NT2/D1 (cell line): ENCODE measurements around the gene OPCML.

Source experiments
- DNase-seq: peaks from one replicate; pipeline ENCODE4 v3.0.0-alpha.2; 2011; ENCODE audit warnings: low read depth, low spot score
- H3K27me3 ChIP-seq: 2 replicates; pipeline ENCODE4 v1.6.0; 2011; ENCODE audit warnings: mild to moderate bottlenecking; ENCODE audit not compliant: insufficient read length, insufficient read depth
- H3K36me3 ChIP-seq: 2 replicates; pipeline ENCODE4 v1.6.1; 2011; ENCODE audit warnings: mild to moderate bottlenecking, low read length, mixed read lengths; ENCODE audit not compliant: insufficient read depth, insufficient read length
- H3K4me1 ChIP-seq: 2 replicates; pipeline ENCODE4 v1.5.1; 2011; ENCODE audit not compliant: insufficient read depth, insufficient read length
- H3K4me3 ChIP-seq: 2 replicates; pipeline ENCODE4 v1.5.1; 2011; ENCODE audit warnings: low read depth; ENCODE audit not compliant: insufficient read length
- H3K9ac ChIP-seq: 2 replicates; pipeline ENCODE4 v1.6.0; 2011; ENCODE audit warnings: low read depth; ENCODE audit not compliant: insufficient read length
- H3K9me3 ChIP-seq: 2 replicates; pipeline ENCODE4 v1.5.1; 2011; ENCODE audit warnings: mild to moderate bottlenecking, low read length; ENCODE audit not compliant: insufficient read depth
- SUZ12 ChIP-seq: IDR thresholded peaks from 2 replicates; pipeline ENCODE4 v1.6.1; 2011; ENCODE audit not compliant: insufficient read length, insufficient read depth; ENCODE audit errors: extremely low read depth
- YY1 ChIP-seq: IDR thresholded peaks from 2 replicates; pipeline ENCODE4 v1.6.1; 2011; ENCODE audit not compliant: insufficient read length, insufficient read depth
- ZNF274 ChIP-seq: IDR thresholded peaks from 2 replicates; pipeline ENCODE4 v1.6.1; 2011; ENCODE audit warnings: mild to moderate bottlenecking, low read depth, low read length

Gene OPCML

DNA sequence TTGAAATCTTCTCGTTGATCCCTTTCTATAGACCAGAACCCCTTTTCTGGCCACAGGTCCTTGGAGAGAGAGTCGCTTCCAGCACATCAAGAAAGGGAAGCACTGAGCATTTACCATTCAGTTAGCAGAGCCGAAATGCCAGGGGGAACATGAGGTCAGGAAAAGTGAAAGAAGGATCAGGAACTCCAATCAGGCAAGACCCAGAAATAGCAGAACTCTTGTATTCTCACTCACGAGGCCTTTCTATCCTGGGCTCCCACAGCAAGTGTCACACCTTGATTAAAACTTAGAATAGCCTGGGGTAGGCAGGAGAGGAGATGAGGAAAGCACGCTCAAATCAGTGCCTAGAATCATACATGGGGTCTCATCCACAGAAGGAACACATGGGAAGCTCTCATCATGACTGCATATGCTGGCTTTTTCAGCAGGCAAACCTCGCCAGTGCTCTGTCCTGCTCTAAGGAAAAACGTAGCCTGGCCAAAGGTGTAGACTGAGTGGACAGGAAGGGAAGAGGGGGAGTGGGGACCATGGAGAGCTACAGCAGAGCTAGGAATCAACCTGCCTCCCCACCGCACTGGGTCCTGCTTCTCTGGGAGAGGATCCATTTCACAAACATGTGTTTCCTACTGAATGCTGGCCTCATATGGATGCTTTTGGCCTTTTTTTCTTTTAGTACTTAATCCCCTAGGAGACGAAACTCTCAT is 40.5 kb downstream of the OPCML start:
- TF ChIP-seq ZNF274 (no peak), YY1 (no peak), SUZ12 (no peak)

DNA sequence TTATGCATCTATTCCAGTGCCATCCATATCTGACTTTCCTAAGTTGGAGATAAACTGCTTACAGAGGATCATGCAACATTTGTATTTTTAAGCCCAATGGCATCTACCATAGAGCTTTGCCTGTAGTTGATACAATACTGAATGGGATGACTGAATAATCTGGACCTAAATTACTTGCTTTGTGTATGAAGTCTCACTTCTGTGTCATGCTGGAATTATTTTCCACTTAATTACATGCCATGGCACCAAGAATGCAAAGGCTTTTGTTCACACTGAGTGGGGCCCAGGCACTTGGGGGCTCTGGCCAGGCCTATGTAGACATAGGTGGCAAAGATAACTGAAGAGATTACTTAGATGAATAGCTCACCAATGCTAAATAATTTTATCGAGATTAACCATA is 51.6 kb downstream of the OPCML start:
- TF ChIP-seq SUZ12 = no peak
- TF ChIP-seq ZNF274 = no peak
- TF ChIP-seq YY1 = no peak
- Histone ChIP-seq H3K4me3 (no peak overlapping the region), H3K4me1 (no peaks in the 10 kb centered on the region), H3K27me3 (no peaks in the 10 kb centered on the region), H3K9me3 (no peaks in the 10 kb centered on the region), H3K36me3 (no peaks in the 10 kb centered on the region), H3K9ac (no peak overlapping the region)
- no peak for DNase-seq

More for the DNA sequence above, 40.5 kb downstream of the OPCML start:
- H3K9me3 ChIP-seq = no peaks in the 10 kb centered on the region
- no peak for DNase-seq
- no peaks in the 10 kb centered on the region for H3K27me3 ChIP-seq
- no peak overlapping the region for H3K4me3 ChIP-seq
- H3K9ac ChIP-seq = no peak overlapping the region
- no peaks in the 10 kb centered on the region for H3K36me3 ChIP-seq
- H3K4me1 ChIP-seq = peaks cover 4% of the 10 kb centered on the region

DNA sequence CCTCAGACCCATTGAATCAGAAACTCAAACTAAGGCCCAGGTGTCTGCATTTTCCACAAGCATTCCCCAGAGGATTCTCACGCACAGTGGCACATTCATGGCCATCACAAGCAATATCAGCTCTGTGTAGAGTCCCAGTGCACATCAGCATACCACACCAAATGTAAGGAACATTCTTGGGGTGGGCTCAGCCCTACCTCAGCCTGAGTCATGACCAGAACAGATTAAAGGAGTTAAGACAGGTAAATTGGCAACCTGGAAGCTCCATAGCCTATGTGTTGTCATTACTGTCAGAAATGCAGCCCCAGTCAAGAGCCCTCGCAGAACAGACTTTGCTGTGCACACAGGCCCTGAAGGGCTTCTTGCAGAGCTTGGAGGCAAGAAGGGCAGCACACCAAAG is 53.1 kb downstream of the OPCML start:
- Histone ChIP-seq H3K27me3 (no peaks in the 10 kb centered on the region), H3K4me3 (no peak overlapping the region), H3K36me3 (no peaks in the 10 kb centered on the region), H3K9me3 (no peaks in the 10 kb centered on the region), H3K4me1 (no peaks in the 10 kb centered on the region), H3K9ac (no peak overlapping the region)
- DNase-seq = no peak
- TF ChIP-seq ZNF274 = no peak
- no peak for TF ChIP-seq YY1
- TF ChIP-seq SUZ12 = no peak

DNA sequence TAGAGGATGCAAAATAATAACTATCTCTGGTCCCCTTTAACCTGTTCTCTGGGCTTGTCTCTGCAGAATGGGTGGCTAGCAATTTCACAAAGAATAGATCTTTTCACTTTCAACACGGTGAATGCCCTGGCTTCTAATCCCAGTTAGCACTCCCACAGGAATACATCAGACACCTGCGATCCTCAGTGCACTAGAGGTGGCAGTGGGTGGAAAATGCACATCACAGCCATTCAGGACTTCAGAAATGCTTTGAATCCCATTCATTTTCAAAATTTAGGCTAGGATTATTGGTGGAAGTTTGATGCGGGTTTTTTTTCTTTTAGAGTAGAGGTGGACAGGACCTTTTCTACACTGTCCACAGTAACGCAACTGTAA is 55.1 kb downstream of the OPCML start:
- TF ChIP-seq ZNF274 (no peak), SUZ12 (no peak), YY1 (no peak)
- DNase-seq = no peak
- no peaks in the 10 kb centered on the region for H3K9me3 ChIP-seq

DNA sequence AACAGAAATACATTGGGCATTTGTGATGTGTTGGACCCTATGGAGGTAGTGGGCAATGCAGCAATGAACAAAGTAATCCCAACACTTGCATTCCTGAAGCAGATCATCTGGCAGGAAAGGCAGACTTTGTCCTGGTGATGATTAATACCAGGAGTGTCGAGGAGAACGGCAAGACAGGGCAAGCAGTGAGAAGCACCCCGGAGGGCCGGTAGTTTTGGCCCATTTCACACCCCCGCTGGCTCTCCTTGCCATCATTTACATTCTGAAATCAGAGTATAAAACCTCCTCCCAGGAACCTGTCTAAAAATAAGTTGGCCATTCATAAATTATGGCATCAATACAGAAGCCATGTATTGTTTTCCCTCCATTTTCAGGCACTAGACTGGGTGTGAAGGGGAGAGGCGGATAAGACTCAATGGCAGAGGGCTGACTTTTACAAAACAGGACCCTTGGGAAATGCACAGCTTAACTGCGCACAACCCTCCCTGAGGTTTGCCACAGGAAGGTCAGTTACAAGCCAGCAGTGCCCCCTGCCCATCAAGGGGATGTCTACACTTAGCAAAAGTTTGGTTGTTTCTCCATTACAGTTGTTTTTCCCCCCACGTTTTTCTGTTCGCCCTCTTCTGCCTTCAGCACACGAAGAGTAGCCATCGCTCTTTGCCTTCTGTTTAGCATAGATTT is 55.6 kb downstream of the OPCML start:
- Histone ChIP-seq H3K9me3 (no peaks in the 10 kb centered on the region), H3K27me3 (no peaks in the 10 kb centered on the region), H3K36me3 (no peaks in the 10 kb centered on the region), H3K4me3 (no peak overlapping the region), H3K4me1 (no peaks in the 10 kb centered on the region), H3K9ac (no peak overlapping the region)
- TF ChIP-seq ZNF274 = no peak
- TF ChIP-seq SUZ12 = no peak
- TF ChIP-seq YY1 = no peak
- DNase-seq = no peak

More for the DNA sequence above, 55.1 kb downstream of the OPCML start:
- Histone ChIP-seq H3K4me3 (no peak overlapping the region), H3K9ac (no peak overlapping the region), H3K27me3 (no peaks in the 10 kb centered on the region), H3K4me1 (no peaks in the 10 kb centered on the region), H3K36me3 (no peaks in the 10 kb centered on the region)

DNA sequence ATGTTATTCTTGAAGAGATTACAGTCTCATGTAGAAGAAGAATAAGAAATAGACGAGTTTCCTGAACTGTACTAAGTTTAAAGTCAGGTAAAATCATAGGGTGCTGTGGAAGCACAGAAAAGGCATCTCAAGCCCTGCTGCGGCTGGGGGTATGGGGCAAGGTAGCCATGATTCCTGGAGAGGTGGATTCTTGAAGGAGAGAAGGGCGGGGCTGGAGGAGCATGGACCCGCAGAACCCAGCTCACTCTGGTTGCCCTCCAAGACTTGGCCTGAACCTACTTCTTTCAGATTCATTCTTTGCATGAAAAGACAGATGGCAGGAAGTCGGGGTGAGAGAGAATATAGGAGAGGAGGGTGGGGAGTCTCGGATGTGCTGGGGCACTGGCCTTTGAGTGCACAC is 57.8 kb downstream of the OPCML start:
- H3K9ac ChIP-seq = no peak overlapping the region
- H3K27me3 ChIP-seq = no peaks in the 10 kb centered on the region
- no peak for TF ChIP-seq YY1
- no peak for TF ChIP-seq ZNF274
- no peak for TF ChIP-seq SUZ12
- H3K4me3 ChIP-seq = no peak overlapping the region
- no peak for DNase-seq
- no peaks in the 10 kb centered on the region for H3K36me3 ChIP-seq
- no peaks in the 10 kb centered on the region for H3K9me3 ChIP-seq
- no peaks in the 10 kb centered on the region for H3K4me1 ChIP-seq

DNA sequence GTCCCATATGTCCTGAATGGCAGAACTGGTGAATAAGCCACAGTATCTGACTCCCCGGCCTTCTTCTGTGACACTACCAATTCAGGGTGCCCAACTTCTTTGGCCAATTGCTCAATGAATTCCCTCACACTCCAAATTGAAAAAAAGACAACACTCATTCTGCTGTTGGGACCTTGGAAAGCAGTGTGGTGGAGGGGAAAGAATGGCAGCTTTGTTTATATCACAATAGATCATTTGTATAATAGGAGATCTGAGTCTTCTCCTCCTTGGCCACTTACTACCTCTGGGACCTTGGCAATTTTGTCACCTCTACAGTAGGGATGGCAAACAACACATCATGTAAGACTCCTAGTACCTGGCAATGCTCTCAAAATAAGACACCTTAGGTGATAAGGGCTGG is 64.6 kb downstream of the OPCML start:
- TF ChIP-seq ZNF274 = no peak
- no peak for TF ChIP-seq SUZ12
- no peak for TF ChIP-seq YY1
- H3K9me3 ChIP-seq = no peaks in the 10 kb centered on the region
- no peak overlapping the region for H3K9ac ChIP-seq
- H3K4me3 ChIP-seq = no peak overlapping the region
- DNase-seq = no peak
- no peaks in the 10 kb centered on the region for H3K4me1 ChIP-seq
- no peaks in the 10 kb centered on the region for H3K27me3 ChIP-seq
- no peaks in the 10 kb centered on the region for H3K36me3 ChIP-seq
